SK-N-SH treated with all-trans-retinoic acid at 6 μM for 48 hours (cell line): ENCODE results near the gene PPM1H.
"Not testable (repeated sequence)": the region's sequence is repeated elsewhere in the genome, so short reads cannot be mapped to it uniquely, and the experiment has no call there.

Source experiments
- ARNTL ChIP-seq: fragments of 450-650 bp; formaldehyde crosslinking; IDR thresholded peaks from 2 replicates; pipeline ENCODE4 v1.5.0; 2020; ENCODE audit warnings: low read depth, mild to moderate bottlenecking, moderate library complexity, borderline replicate concordance
- ZFP3 ChIP-seq: fragments of 250-450 bp; sonication (Bioruptor Pico); IDR thresholded peaks from 2 replicates; pipeline ENCODE4 v1.5.0; 2020; ENCODE audit warnings: mild to moderate bottlenecking, moderate library complexity
- ZFP30 ChIP-seq: fragments of 450-650 bp; formaldehyde crosslinking; IDR thresholded peaks from 2 replicates; pipeline ENCODE4 v1.5.0; 2022; ENCODE audit warnings: mild to moderate bottlenecking, moderate library complexity

- TF ChIP-seq ZFP30, ZFP3, ARNTL (CRISPR knock-in tag): not testable (repeated sequence)
Measured at GRCh38 chr12:62760341-62760740, 174.6 kb downstream of the PPM1H start.
